GM21737 (cell line): Measurements from ENCODE around the gene CEPT1.

ENCODE experiments used
- ATAC-seq: cut with Tn5 transposase; IDR thresholded peaks from one replicate; pipeline ENCODE4 v1.9.1; 2021; ENCODE audit warnings: mild to moderate bottlenecking, moderate library complexity; ENCODE audit not compliant: unreplicated experiment

The CEPT1 gene

GRCh38 chr1:111225717-111226400 is 85.8 kb downstream of the CEPT1 start:
- ATAC-seq: no peak

- no peak for ATAC-seq
Measured at GRCh38 chr1:111227434-111227833, 87.4 kb downstream of the CEPT1 start, which contains the start of gene CHI3L2. CHI3L2 (plus strand) TSS chr1:111227713; CDS start chr1:111227730, 17 bp downstream.

GRCh38 chr1:111227851-111228747 is 88.1 kb downstream of the CEPT1 start:
- ATAC-seq: no peak

- ATAC-seq: no peak
Measured at GRCh38 chr1:111228748-111229126, 88.7 kb downstream of the CEPT1 start.

GRCh38 chr1:111232134-111232533 is 92.1 kb downstream of the CEPT1 start:
- ATAC-seq: no peak

- ATAC-seq: no peak
Measured at GRCh38 chr1:111234258-111234657, 94.2 kb downstream of the CEPT1 start.
